Body of pancreas (tissue), 4 donors: ENCODE data around the gene SV2B. TPM values are rescaled to one million over a fixed set of nuclear protein-coding genes. Genes with fewer than 3 reads are reported as not detected.

ENCODE experiments used
- ATAC-seq: fragments of 150-250 bp; one replicate; pipeline ENCODE4 v1.9.1; 2016
- DNase-seq, 4 donors: peaks; one replicate each; pipeline ENCODE4 v3.0.0-alpha.2; 2019
- H3K27ac ChIP-seq, 4 donors: fragments of 200-600 bp; sonication (generic); 1 replicate in 3 of 4; 2 replicates in 1 of 4; pipeline versions ENCODE4 v1.5.1 to v1.6.1; 2016 to 2019; ENCODE audit warnings: mild to moderate bottlenecking in 1 of 4, mixed read lengths in 1 of 4, moderate library complexity in 1 of 4
- H3K27me3 ChIP-seq, 2 donors: fragments of 200-600 bp; sonication (generic); one replicate each; pipeline ENCODE4 v1.6.0; 2016; ENCODE audit warnings: mild to moderate bottlenecking in 1 of 2
- H3K36me3 ChIP-seq, 2 donors: fragments of 200-600 bp; sonication (generic); replicated peaks in 1 of 2; 2 replicates each; pipeline ENCODE4 v1.5.1; 2016; ENCODE audit warnings: low read depth in 2 of 2; ENCODE audit not compliant: insufficient read depth in 1 of 2
- H3K4me1 ChIP-seq: fragments of 200-600 bp; sonication (generic); one replicate; pipeline ENCODE4 v1.6.0; 2016
- H3K4me3 ChIP-seq, 2 donors: fragments of 200-600 bp; sonication (generic); 1 replicate in 1 of 2; 2 replicates in 1 of 2; pipeline ENCODE4 v1.5.1; 2016 to 2019
- H3K9me3 ChIP-seq, 3 donors: fragments of 200-600 bp; sonication (generic); 1 replicate in 2 of 3; 2 replicates in 1 of 3; pipeline ENCODE4 v1.5.1; 2016
- CTCF ChIP-seq, 7 experiments: fragments of 450-650 bp in 4 of 7; fragments of 200-600 bp in 3 of 7; sonication (generic) in 3 of 7; IDR thresholded peaks; one replicate each; pipeline ENCODE4 v1.5.1; 2016 to 2019; ENCODE audit warnings: antibody characterized with exemption in 7 of 7
- POLR2A ChIP-seq, 3 donors: fragments of 450-650 bp; IDR thresholded peaks; one replicate each; pipeline ENCODE4 v1.6.1; 2016; ENCODE audit warnings: antibody characterized with exemption in 3 of 3, mild to moderate bottlenecking in 2 of 3
- WGBS, 2 donors: methylation state at CpG; one replicate each; pipeline ENCODE4 v1.1.5; 2017; 5-methylcytosine and 5-hydroxymethylcytosine counted together
- intact Hi-C: fragments of 100-400 bp; cut with DNase I; formaldehyde crosslinking; loops from one replicate; pipeline ENCODE4 v1.15.1; 2023
- total RNA-seq, 2 donors: library from RNA; depleted of rRNA; stranded (reverse); fragments of >200 nt; gene quantifications; one replicate each; pipeline ENCODE4 v1.1.0, GENCODE V29; 2016

The SV2B gene
- total RNA-seq, 2 donors from 2014 or later: 0.78 to 20.4 TPM

GRCh38 chr15:91345736-91346135, 245.7 kb downstream of the SV2B start:
- intact Hi-C loops: no loop called here
- whole genome bisulfite sequencing, 2 donors: 46 to 65% methylated on average over 5 of the region's 5 CpGs
- Histone ChIP-seq H3K36me3 (no peaks in the 10 kb centered on the region), H3K4me3 (no peak overlapping the region), H3K27me3 (no peaks in the 10 kb centered on the region), H3K4me1 (no peaks in the 10 kb centered on the region), H3K27ac (no peak overlapping the region), H3K9me3 (no peaks in the 10 kb centered on the region)
- TF ChIP-seq POLR2A (IDR thresholded peaks at IDR 0.05): no peak
- TF ChIP-seq CTCF (IDR thresholded peaks at IDR 0.05): no peak
- ATAC-seq (no peak), DNase-seq (no peak)

GRCh38 chr15:91346259-91346658, 246.2 kb downstream of the SV2B start:
- Histone ChIP-seq H3K36me3 (no peaks in the 10 kb centered on the region), H3K27me3 (no peaks in the 10 kb centered on the region), H3K9me3 (no peaks in the 10 kb centered on the region), H3K27ac (no peak overlapping the region), H3K4me3 (no peak overlapping the region), H3K4me1 (no peaks in the 10 kb centered on the region)
- 43 to 54% methylated on average over 2 of the region's 2 CpGs for WGBS, 2 donors
- ATAC-seq (no peak), DNase-seq (no peak)
- TF ChIP-seq CTCF (IDR thresholded peaks at IDR 0.05) (no peak), POLR2A (IDR thresholded peaks at IDR 0.05) (no peak)
- intact Hi-C loops: no loop called here

- no peaks in the 10 kb centered on the region for H3K27me3 ChIP-seq
- no peaks in the 10 kb centered on the region for H3K36me3 ChIP-seq
- H3K4me1 ChIP-seq: no peaks in the 10 kb centered on the region
- 24 to 34% methylated on average over 3 of the region's 3 CpGs for WGBS, 2 donors
- ATAC-seq (no peak), DNase-seq (no peak)
- intact Hi-C loops: no loop called here
- no peak for TF ChIP-seq CTCF (IDR thresholded peaks at IDR 0.05)
- TF ChIP-seq POLR2A (IDR thresholded peaks at IDR 0.05): no peak
- no peak overlapping the region for H3K4me3 ChIP-seq
- no peaks in the 10 kb centered on the region for H3K9me3 ChIP-seq
- no peak overlapping the region for H3K27ac ChIP-seq
Observed at GRCh38 chr15:91348752-91349500, 248.9 kb downstream of the SV2B start.

Other genes starting within 250 kb of the SV2B start
- 100 to 1,000 TPM in 1 of 2 donors, 10 to 100 TPM in 1; 88.0 to 112 TPM for gene FURIN, start 231.7 kb upstream of the SV2B start, total RNA-seq
- gene FES, start 215.8 kb upstream of the SV2B start, total RNA-seq: 10 to 100 TPM; 16.9 to 24.4 TPM
- 100 to 1,000 TPM in 1 of 2 donors, 10 to 100 TPM in 1; 78.9 to 138 TPM for gene MAN2A2, start 197.0 kb upstream of the SV2B start, total RNA-seq
- 10 to 100 TPM; 13.8 to 14.5 TPM for gene HDDC3, start 167.7 kb upstream of the SV2B start, total RNA-seq
- gene UNC45A, start 165.0 kb upstream of the SV2B start, total RNA-seq: 10 to 100 TPM; 42.8 to 85.0 TPM
- 10 to 100 TPM; 13.7 to 21.4 TPM for gene RCCD1, start 145.4 kb upstream of the SV2B start, total RNA-seq
- 10 to 100 TPM in 1 of 2 donors, 1 to 10 TPM in 1; 9.1 to 11.5 TPM for gene PRC1, start 105.7 kb upstream of the SV2B start, total RNA-seq
- 10 to 100 TPM in 1 of 2 donors, 1 to 10 TPM in 1; 8.3 to 10.5 TPM for gene VPS33B, start 77.7 kb upstream of the SV2B start, total RNA-seq